ENCODE data around the gene SRGN. TPM values are rescaled to one million over a fixed set of nuclear protein-coding genes. Genes with fewer than 3 reads are reported as not detected.

The SRGN gene
- total and polyA plus RNA-seq, 2 of the 13 experiments (the other 11 are each of a cell fraction or from before 2014, with no cell fraction given): 0.09 TPM; not detected in 1

GRCh38 chr10:69123747-69124562 lies 36.1 kb downstream of the SRGN start, which contains the start of gene VPS26A (continued):
- TF ChIP-seq ZNF317 (CRISPR knock-in tag; IDR thresholded peaks at IDR 0.05) (peak; percentile 56; the same call in 1 of the 2 replicates), HIVEP1 (CRISPR knock-in tag; IDR thresholded peaks at IDR 0.05) (peak; percentile 51; the same call in 1 of the 2 replicates), YEATS2 (CRISPR knock-in tag; IDR thresholded peaks at IDR 0.05; ENCODE audit: borderline replicate concordance) (peak; percentile 52; the same call in 1 of the 2 replicates), NFKBIZ (CRISPR knock-in tag; IDR thresholded peaks at IDR 0.05) (no peak), ZNF24 (IDR thresholded peaks at IDR 0.05) (no peak), MIXL1 (CRISPR knock-in tag; IDR thresholded peaks at IDR 0.05) (peak; percentile 69; the same call in 1 of the 2 replicates), IKZF1 (IDR thresholded peaks at IDR 0.05) (no peak), MLXIP (CRISPR knock-in tag; IDR thresholded peaks at IDR 0.05; ENCODE audit: borderline replicate concordance) (0 out of 2 replicates have a peak, but pooled peaks have one; percentile 53), JARID2 (CRISPR knock-in tag; IDR thresholded peaks at IDR 0.05; ENCODE audit: insufficient replicate concordance) (no peak), THAP11 (CRISPR knock-in tag; IDR thresholded peaks at IDR 0.05) (peak; percentile 80), FOXP1 (IDR thresholded peaks at IDR 0.05) (no peak), FOXP1 (CRISPR knock-in tag; IDR thresholded peaks at IDR 0.05) (no peak), REXO4 (CRISPR knock-in tag; IDR thresholded peaks at IDR 0.05; ENCODE audit: borderline replicate concordance) (no peak), ZNF562 (CRISPR knock-in tag; IDR thresholded peaks at IDR 0.05; ENCODE audit: borderline replicate concordance) (no peak), ZNF615 (CRISPR knock-in tag; IDR thresholded peaks at IDR 0.05; ENCODE audit: borderline replicate concordance) (no peak)
- TF ChIP-seq, protein P1, sequence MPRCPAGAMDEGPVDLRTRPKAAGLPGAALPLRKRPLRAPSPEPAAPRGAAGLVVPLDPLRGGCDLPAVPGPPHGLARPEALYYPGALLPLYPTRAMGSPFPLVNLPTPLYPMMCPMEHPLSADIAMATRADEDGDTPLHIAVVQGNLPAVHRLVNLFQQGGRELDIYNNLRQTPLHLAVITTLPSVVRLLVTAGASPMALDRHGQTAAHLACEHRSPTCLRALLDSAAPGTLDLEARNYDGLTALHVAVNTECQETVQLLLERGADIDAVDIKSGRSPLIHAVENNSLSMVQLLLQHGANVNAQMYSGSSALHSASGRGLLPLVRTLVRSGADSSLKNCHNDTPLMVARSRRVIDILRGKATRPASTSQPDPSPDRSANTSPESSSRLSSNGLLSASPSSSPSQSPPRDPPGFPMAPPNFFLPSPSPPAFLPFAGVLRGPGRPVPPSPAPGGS (CRISPR knock-in tag; IDR thresholded peaks at IDR 0.05): 0 out of 2 replicates have a peak, but pooled peaks have one; percentile 22
- TF ChIP-seq, protein P2, sequence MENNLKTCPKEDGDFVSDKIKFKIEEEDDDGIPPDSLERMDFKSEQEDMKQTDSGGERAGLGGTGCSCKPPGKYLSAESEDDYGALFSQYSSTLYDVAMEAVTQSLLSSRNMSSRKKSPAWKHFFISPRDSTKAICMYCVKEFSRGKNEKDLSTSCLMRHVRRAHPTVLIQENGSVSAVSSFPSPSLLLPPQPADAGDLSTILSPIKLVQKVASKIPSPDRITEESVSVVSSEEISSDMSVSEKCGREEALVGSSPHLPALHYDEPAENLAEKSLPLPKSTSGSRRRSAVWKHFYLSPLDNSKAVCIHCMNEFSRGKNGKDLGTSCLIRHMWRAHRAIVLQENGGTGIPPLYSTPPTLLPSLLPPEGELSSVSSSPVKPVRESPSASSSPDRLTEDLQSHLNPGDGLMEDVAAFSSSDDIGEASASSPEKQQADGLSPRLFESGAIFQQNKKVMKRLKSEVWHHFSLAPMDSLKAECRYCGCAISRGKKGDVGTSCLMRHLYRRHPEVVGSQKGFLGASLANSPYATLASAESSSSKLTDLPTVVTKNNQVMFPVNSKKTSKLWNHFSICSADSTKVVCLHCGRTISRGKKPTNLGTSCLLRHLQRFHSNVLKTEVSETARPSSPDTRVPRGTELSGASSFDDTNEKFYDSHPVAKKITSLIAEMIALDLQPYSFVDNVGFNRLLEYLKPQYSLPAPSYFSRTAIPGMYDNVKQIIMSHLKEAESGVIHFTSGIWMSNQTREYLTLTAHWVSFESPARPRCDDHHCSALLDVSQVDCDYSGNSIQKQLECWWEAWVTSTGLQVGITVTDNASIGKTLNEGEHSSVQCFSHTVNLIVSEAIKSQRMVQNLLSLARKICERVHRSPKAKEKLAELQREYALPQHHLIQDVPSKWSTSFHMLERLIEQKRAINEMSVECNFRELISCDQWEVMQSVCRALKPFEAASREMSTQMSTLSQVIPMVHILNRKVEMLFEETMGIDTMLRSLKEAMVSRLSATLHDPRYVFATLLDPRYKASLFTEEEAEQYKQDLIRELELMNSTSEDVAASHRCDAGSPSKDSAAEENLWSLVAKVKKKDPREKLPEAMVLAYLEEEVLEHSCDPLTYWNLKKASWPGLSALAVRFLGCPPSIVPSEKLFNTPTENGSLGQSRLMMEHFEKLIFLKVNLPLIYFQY (CRISPR knock-in tag; IDR thresholded peaks at IDR 0.05; ENCODE audit: borderline replicate concordance): no peak
- TF ChIP-seq, protein P3, sequence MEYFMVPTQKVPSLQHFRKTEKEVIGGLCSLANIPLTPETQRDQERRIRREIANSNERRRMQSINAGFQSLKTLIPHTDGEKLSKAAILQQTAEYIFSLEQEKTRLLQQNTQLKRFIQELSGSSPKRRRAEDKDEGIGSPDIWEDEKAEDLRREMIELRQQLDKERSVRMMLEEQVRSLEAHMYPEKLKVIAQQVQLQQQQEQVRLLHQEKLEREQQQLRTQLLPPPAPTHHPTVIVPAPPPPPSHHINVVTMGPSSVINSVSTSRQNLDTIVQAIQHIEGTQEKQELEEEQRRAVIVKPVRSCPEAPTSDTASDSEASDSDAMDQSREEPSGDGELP (IDR thresholded peaks at IDR 0.05; ENCODE audit: borderline replicate concordance, low read depth): no peak; the same call in 1 of the 2 replicates
- TF ChIP-seq, protein P4, sequence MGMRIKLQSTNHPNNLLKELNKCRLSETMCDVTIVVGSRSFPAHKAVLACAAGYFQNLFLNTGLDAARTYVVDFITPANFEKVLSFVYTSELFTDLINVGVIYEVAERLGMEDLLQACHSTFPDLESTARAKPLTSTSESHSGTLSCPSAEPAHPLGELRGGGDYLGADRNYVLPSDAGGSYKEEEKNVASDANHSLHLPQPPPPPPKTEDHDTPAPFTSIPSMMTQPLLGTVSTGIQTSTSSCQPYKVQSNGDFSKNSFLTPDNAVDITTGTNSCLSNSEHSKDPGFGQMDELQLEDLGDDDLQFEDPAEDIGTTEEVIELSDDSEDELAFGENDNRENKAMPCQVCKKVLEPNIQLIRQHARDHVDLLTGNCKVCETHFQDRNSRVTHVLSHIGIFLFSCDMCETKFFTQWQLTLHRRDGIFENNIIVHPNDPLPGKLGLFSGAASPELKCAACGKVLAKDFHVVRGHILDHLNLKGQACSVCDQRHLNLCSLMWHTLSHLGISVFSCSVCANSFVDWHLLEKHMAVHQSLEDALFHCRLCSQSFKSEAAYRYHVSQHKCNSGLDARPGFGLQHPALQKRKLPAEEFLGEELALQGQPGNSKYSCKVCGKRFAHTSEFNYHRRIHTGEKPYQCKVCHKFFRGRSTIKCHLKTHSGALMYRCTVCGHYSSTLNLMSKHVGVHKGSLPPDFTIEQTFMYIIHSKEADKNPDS (CRISPR knock-in tag; IDR thresholded peaks at IDR 0.05): no peak
